COLO668 (cell line): ENCODE measurements around the gene PIPOX.

Source experiments
- DNase-seq: peaks from one replicate; lab custom pipeline; 2025; ENCODE audit not compliant: unreplicated experiment; lab: John Stamatoyannopoulos, UW

The PIPOX gene

DNA sequence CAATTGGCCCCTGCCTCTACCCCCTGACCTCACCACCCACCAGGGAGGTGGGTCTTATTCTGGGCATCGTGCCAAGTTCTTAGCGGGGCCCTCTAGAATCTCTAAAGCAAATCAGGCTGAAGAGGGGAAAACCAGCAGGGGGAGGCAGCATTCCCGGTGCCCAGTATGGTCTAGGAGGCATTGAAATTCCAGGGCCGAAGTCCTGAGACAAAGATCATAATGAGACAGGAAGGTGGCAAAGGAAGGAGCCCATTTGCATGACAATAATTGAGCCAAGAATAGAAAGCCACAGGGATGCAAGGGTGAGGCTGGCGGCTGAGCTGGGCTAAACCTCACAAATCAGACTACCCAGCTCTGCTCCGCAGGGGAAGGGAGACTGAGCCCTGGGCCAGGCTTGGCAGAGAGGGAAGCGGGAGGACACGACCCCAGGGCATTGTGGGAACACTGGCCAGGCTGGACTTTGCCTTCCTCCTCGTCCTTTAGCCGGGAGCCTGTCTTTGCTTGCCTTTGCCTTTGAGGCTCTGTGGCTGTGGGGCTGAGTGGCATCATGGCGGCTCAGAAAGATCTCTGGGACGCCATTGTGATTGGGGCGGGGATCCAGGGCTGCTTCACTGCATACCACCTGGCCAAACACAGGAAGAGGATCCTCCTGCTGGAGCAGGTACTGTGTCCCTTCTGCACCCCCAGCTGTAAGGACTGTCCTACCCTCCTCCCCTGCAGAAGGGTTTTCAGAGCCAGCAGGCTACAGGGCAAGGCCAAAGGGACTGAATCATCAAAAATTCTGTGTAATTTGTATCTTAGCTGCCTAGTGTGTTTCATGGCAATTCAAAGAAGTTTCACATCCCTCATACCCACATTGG, at the start of gene PIPOX:
PIPOX (plus strand) TSS at position 463 of the 860 bp plus-strand sequence; CDS start at position 548, 85 bp downstream.
- DNase-seq: peak; percentile 84

GRCh38 chr17:28993645-28994426, 49.1 kb upstream of the PIPOX start:
- no peak for DNase-seq

DNA sequence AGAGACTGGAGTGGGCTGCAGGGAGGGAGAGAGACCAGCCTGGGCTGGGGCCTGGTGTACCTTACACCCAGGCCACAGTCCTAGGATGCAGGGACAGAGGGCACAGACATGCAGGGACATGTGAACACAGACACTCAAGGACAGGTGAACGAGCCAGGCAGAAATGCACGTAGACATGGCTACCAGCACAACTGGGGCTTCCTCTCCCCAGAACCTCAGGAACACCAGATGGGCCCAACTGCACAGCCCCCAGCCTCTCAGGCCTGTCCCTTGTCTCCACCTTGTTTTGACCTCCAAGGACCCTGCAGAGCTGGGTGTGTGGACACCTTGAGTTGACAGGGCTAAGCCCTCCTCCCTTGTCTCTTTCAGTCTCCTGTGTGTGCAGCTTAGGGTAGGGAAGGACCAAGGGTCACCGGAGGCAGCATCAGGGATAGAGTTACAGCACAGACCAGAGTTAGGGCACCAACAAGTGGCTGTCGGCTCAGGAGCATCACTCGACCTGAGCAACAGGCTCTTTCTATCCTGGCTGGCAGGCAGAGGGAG, 46.3 kb upstream of the PIPOX start:
- peak; percentile 36 for DNase-seq

DNA sequence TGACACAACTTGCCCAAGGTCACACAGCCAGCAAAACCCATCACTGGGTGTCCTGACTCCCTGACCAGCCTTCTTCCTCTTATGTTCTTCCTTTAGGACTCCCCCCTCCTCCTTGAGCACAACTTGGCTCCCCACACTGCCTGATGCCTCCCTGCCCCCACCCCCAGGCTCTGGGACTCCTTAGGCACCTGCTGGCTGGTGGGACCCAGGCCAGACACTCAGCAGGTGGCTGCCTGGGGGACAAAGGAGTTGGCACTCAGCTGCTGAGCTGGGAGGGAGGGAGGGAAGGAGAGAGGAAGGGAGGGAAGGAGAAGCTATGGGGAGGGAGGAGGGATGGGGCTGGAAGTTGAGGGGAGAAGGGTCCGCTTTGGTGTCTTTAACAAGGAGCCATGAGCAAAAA, 45.1 kb upstream of the PIPOX start:
- peak; percentile 58 for DNase-seq

- DNase-seq: no peak
Observed at GRCh38 chr17:28999206-28999605, 43.7 kb upstream of the PIPOX start.

GRCh38 chr17:29000973-29001372, 42.0 kb upstream of the PIPOX start:
- no peak for DNase-seq

DNA sequence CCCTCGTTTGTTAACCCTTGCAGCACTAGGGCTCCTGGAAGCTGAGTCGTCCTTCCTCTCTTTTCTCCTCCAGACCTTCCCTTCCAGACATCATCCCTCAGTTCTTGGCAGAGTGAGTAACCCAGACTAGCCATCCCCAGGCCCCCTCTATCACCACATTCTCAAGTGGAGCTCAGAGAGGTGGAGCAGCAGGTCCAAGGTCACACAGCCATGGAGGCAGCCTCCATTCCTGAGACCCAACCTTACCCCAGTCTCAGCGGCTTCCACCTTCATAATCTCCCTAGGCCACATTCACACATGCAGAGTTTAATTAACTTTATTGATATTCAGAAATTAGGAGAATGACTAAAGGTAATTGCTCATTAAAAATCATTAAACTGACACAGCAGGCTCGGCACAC, 40.1 kb upstream of the PIPOX start:
- DNase-seq: no peak

DNA sequence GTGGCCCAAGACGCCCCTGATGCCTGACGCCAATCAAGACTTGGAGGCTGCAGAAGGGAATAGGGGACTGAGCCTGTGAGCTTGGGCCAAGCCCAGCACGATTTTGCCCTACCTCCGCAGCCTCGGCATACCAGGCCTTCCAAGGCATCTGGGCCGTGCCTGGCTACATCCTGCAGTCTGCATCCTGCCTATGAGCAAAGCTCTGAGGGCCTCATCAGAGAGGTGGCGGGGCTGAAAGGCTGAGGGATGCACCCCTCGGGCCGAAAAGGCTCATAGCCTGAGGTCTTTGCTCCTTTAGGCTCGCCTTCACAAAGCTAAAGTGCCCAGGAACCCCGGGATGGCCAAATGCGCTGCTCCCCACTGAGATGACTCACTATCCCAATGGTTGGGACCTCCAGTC, 39.7 kb upstream of the PIPOX start:
- no peak for DNase-seq

DNA sequence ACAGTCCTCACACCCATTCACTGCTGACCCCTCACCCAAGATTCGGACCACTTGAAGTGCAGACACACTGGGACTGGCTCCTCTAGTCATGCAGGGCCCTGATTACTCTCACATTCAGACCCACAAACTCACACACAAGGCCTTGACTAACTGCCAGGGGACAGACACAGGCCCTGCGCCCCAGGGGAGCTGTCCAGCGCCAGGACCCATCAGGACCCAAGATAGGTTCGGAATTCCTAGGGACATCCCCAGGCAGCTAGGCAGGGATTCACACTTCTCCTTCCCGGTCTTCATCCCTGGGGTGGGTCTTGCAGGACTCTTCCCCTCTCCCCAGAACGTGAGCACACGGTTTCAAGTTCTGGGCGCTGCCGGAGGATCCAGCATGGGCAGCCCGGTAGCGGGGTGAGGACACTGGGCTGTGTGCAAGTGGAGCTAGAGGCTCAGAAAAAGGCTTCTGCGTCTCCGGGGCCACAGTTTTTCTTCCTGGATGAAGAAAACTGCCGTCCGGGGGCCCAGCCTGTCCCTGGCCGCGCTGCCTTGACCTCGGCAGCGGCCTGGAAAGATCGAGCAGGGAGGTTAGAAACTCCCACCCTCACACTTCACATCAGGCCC, 38.8 kb upstream of the PIPOX start:
- peak; percentile 11 for DNase-seq

- DNase-seq: peak; percentile 78
Observed at GRCh38 chr17:29005936-29006511, 36.9 kb upstream of the PIPOX start, which contains the start of gene SEZ6. Gene SEZ6 (minus strand): TSS chr17:29006033. CDS start chr17:29005869, 164 bp downstream.

GRCh38 chr17:29007456-29007855, 35.5 kb upstream of the PIPOX start:
- DNase-seq: no peak

- peak; percentile 15 for DNase-seq
Observed at GRCh38 chr17:29007860-29008455, 35.0 kb upstream of the PIPOX start.

DNA sequence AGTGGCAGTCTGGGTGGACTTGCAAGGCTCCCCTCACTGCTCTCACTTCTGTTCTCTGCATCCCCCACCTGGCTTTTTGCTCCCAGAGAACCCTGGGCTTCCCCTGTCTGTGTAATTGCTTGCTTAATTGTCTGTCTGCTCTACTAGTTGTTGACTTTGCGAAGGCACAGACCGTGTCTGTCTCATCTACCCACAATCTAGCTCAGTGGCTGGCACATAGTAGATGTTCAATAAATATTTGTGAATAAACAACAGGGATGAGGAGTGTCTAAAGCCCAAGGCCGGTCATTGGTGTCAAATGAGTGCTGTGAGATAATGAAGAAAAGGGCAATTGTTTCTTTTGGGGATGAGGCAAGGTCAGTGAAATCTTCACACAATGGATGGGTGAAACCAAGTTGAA, 34.4 kb upstream of the PIPOX start:
- DNase-seq: no peak

DNA sequence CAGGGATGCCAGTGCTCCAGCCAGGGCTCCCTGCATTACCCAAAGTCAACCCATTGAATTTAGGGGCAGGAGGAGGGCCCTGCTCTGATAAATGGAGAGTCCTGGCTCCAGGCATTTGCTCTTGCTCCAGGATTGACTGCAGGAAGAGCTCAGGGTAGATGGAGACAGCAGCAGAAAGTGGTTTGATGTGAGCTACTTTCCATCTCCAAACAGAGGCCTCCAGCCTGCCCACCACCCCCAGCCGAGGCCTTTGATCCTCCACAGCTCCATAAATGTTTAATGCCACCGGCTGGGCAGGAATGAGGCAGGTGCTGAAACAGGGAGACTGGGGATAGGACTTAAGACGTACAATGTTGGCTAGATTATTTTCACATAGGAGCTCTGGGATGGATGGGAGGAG, 32.8 kb upstream of the PIPOX start:
- peak; percentile 35 for DNase-seq

DNA sequence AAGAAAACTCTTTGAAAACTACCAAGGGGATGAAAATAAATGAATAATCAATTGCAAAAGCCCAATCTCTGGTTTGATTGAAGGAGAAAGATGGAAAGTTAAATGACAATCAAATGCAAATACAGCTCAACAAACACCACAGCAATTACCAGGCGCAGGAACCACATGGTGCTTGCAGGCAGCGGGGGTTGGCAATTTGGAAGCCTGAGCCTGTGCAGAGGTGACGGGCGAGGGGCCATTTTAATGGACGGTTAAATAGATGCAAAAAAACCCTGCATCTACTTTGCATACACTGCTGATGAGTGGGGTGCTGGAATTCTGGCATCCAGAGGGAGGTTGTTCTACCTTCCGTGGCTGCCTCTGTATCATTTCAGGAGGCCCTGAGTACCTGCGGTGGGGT, 32.4 kb upstream of the PIPOX start:
- DNase-seq: peak; percentile 16

- no peak for DNase-seq
Observed at GRCh38 chr17:29012535-29012934, 30.4 kb upstream of the PIPOX start.

- no peak for DNase-seq
Observed at GRCh38 chr17:29014716-29015115, 28.2 kb upstream of the PIPOX start.

DNA sequence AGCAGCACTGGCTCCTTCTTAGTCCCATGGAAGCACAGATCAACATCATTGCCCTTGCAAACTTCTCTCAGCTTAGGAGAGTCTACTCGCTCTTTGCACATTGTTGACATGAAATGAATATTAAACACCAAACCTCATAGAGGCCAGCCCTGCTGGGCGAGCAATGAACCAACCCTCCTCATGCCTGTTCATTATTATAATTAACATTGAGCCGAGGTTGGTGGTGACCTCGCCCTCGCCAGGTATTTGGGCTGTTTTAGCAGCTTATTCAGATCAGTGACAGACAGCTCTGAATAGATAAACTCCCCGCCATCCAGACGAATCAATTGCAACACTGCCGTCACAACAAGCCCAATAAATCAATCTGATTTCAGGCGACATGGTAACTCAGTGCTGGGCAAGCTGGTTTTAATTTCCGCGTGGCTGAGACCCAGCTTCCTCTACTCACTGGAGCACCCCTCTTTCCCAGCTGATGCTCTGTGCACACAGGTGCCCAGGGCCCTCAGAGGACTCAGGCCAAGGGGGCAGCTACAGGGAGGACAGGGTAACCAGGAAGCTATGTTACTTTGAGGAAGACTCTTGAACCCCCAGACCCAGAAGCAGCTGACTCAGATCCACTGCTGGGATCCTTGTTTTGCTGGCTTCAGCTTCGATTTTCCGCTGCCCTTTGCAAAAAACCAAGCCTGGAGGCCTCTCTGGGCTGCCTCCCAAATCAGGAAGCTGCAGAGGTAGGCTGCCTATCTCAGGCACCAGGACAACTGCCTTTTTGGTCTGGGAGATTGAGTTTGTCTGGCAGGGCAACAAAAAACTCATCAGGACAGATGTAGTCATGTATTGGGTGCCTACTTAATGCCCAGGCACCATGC, 26.4 kb upstream of the PIPOX start:
- no peak for DNase-seq

DNA sequence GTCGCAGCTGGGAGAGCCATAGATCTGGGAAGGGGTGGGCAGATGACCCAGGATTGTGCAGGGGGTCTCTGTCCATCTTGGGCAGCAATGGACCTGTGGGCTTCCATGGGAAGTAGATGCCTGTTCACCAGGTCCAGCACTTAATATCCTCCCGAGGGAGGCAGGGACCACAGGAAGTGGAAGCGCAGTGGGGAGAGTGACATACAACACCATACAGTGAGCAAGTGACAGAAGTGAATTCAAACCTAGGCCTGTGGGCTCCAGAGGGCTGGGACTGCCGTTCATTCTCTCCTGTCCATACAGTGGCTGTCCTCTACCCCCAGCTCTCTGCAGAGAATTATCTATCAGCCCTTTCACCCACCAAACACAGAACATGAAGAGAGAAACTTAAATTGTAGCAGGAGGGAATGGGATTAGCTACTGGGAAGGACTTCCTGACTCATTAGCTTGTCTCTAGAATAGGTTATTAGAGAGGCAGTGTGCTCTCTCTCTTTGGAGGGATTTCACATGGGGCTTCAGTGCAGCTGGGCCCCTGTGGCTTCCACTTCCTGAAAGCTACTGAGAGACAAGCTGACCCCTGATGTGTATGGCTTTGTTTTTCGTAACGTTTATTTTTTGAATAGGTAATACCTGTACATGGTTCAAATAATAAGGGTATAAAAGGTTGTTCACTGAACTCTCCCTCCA, 24.0 kb upstream of the PIPOX start:
- DNase-seq: no peak
